OCI-LY7 (cell line): ENCODE results near the gene PEPD.
"Not testable (repeated sequence)": the region's sequence is repeated elsewhere in the genome, so short reads cannot be mapped to it uniquely, and the experiment has no call there.

Experiments used
- CTCF ChIP-seq: fragments of 200-600 bp; sonication (generic); conservative IDR thresholded peaks from 2 replicates; pipeline ENCODE4 v1.5.1; 2014; ENCODE audit warnings: mild to moderate bottlenecking, antibody characterized with exemption, low read length, moderate library complexity, mixed read lengths
- EZH2phosphoT487 ChIP-seq: fragments of 200-600 bp; sonication (generic); IDR thresholded peaks from 2 replicates; pipeline ENCODE4 v1.6.1; 2018; ENCODE audit warnings: low read depth, borderline replicate concordance, mild to moderate bottlenecking, mixed run types, antibody characterized with exemption, low read length, moderate library complexity, mixed read lengths

GRCh38 chr19:33490596-33490995, 31.0 kb downstream of the PEPD start:
- not testable (repeated sequence) for TF ChIP-seq CTCF, EZH2phosphoT487
